Keratinocyte (primary cell): ENCODE measurements around the gene PSMD12. TPM values are rescaled to one million over a fixed set of nuclear protein-coding genes. Genes with fewer than 3 reads are reported as not detected.
A peak's percentile ranks its signal among the peaks of the same experiment; 100 is the strongest.
"Not testable (repeated sequence)": the region's sequence is repeated elsewhere in the genome, so short reads cannot be mapped to it uniquely, and the experiment has no call there.

Source experiments
- DNase-seq: peaks from one replicate; pipeline ENCODE4 v3.0.0-alpha.2; 2011; ENCODE audit warnings: low read depth, missing footprints, low spot score
- FAIRE-seq: peaks from 2 replicates; lab custom pipeline; 2011; peaks lifted over from hg19 to GRCh38; lab: Jason Lieb, UNC
- H2AFZ ChIP-seq: 2 replicates; pipeline ENCODE4 v1.6.0; 2012; ENCODE audit warnings: low read length, control low read depth, inconsistent platforms; ENCODE audit not compliant: control insufficient read depth
- H3K27ac ChIP-seq: 2 replicates; pipeline ENCODE4 v1.5.1; 2011; ENCODE audit warnings: low read length; ENCODE audit not compliant: control insufficient read depth, insufficient read depth
- H3K27me3 ChIP-seq: 3 replicates; pipeline ENCODE4 v1.6.0; 2011; ENCODE audit warnings: low read length; ENCODE audit not compliant: control insufficient read depth, insufficient read depth; ENCODE audit errors: extremely low read depth
- H3K36me3 ChIP-seq, 2 experiments: 2 replicates in 1 of 2; 3 replicates in 1 of 2; pipeline ENCODE4 v1.5.1; 2011; ENCODE audit warnings: low read length in 2 of 2, mild to moderate bottlenecking in 1 of 2; ENCODE audit not compliant: control insufficient read depth in 2 of 2, insufficient read depth in 2 of 2; ENCODE audit errors: extremely low read depth in 1 of 2
- H3K4me1 ChIP-seq: 3 replicates; pipeline ENCODE4 v1.5.1; 2011; ENCODE audit warnings: low read length; ENCODE audit not compliant: control insufficient read depth, insufficient read depth; ENCODE audit errors: extremely low read depth
- H3K4me2 ChIP-seq: 3 replicates; pipeline ENCODE4 v1.6.0; 2011; ENCODE audit warnings: low read depth, low read length; ENCODE audit not compliant: control insufficient read depth, insufficient read depth; ENCODE audit errors: extremely low read depth
- H3K4me3 ChIP-seq, 3 experiments: fragments of 200-600 bp in 1 of 3; sonication (generic) in 1 of 3; 2 replicates in 2 of 3; 3 replicates in 1 of 3; pipeline ENCODE4 v1.5.1; 2011 to 2016; ENCODE audit warnings: low read length in 3 of 3, mild to moderate bottlenecking in 3 of 3, control low read depth in 2 of 3, inconsistent platforms in 1 of 3, low read depth in 1 of 3, mixed read lengths in 1 of 3, mixed run types in 1 of 3, moderate library complexity in 1 of 3; ENCODE audit not compliant: control insufficient read depth in 2 of 3, insufficient read depth in 2 of 3; ENCODE audit errors: extremely low read depth in 1 of 3
- H3K79me2 ChIP-seq: 2 replicates; pipeline ENCODE4 v1.6.0; 2012; ENCODE audit warnings: low read length; ENCODE audit not compliant: control insufficient read depth, insufficient read depth
- H3K9ac ChIP-seq: 3 replicates; pipeline ENCODE4 v1.6.0; 2011; ENCODE audit warnings: low read length; ENCODE audit not compliant: control insufficient read depth, insufficient read depth; ENCODE audit errors: extremely low read depth
- H3K9me1 ChIP-seq: 3 replicates; pipeline ENCODE4 v1.6.0; 2011; ENCODE audit warnings: low read length; ENCODE audit not compliant: control insufficient read depth, insufficient read depth; ENCODE audit errors: extremely low read depth
- H3K9me3 ChIP-seq: 2 replicates; pipeline ENCODE4 v1.5.1; 2012; ENCODE audit warnings: low read depth, low read length; ENCODE audit not compliant: control insufficient read depth
- H4K20me1 ChIP-seq: 3 replicates; pipeline ENCODE4 v1.6.0; 2011; ENCODE audit warnings: low read length; ENCODE audit not compliant: control insufficient read depth, insufficient read depth; ENCODE audit errors: extremely low read depth
- CTCF ChIP-seq, 3 experiments: IDR thresholded peaks in 1 of 3; conservative IDR thresholded peaks in 1 of 3; optimal IDR thresholded peaks in 1 of 3; 2 replicates in 2 of 3; 3 replicates in 1 of 3; pipeline versions ENCODE3 to v1.5.1; 2011; ENCODE audit warnings: low read length in 3 of 3, mild to moderate bottlenecking in 3 of 3, moderate library complexity in 2 of 3, control low read depth in 1 of 3, inconsistent platforms in 1 of 3; ENCODE audit not compliant: insufficient read depth in 2 of 3; ENCODE audit errors: extremely low read depth in 1 of 3
- EZH2 ChIP-seq: IDR thresholded peaks from one replicate; pipeline ENCODE4 v1.6.1; 2012; ENCODE audit warnings: inconsistent platforms, mild to moderate bottlenecking, low read length, moderate library complexity
- dilution Hi-C: fragments of 300-500 bp; cut with MboI; formaldehyde crosslinking; loops from one replicate; pipeline ENCODE4 v1.7.0; 2020; ENCODE audit warnings: low sequenced_read_pairs; ENCODE audit not compliant: extremely low pct_ligation_motif_present
- polyA plus RNA-seq, 5 experiments: library from polyadenylated mRNA; depleted of rRNA in 3 of 5; stranded (reverse) in 3 of 5; stranded (forward) in 1 of 5; unstranded in 1 of 5; fragments of >200 nt; gene quantifications; 1 replicate in 1 of 5; 2 replicates in 3 of 5; 3 replicates in 1 of 5; pipeline versions ENCODE4 v1.2.1 to v1.2.3, GENCODE V29; 2011 to 2012; ENCODE audit warnings: missing spikeins in 2 of 5, low read depth in 1 of 5, low replicate concordance in 1 of 5

The PSMD12 gene
- polyA plus RNA-seq, 1 donor (not counting 4 experiments of a cell fraction or from before 2014, with no cell fraction given), result 68.4 TPM

GRCh38 chr17:67388986-67389385, 22.6 kb upstream of the PSMD12 start:
- no peaks in the 10 kb centered on the region for H3K9me1 ChIP-seq
- H3K27me3 ChIP-seq, result no peaks in the 10 kb centered on the region
- FAIRE-seq, result no peak
- H3K27ac ChIP-seq, result no peak overlapping the region
- dilution Hi-C loops, result no loop called here
- H3K9me3 ChIP-seq, result no peaks in the 10 kb centered on the region
- DNase-seq, result no peak
- H3K4me3 ChIP-seq, result no peak overlapping the region
- no peak for TF ChIP-seq EZH2
- no peak for TF ChIP-seq CTCF (optimal IDR thresholded peaks at IDR 0.05 in 1 of 3, IDR thresholded peaks at IDR 0.05 in 1 of 3, conservative IDR thresholded peaks at IDR 0.05 in 1 of 3; ENCODE audit: extremely low read depth in 1 of 3, insufficient read depth in 2 of 3, low read length in 3 of 3)
- no peak overlapping the region for H2AFZ ChIP-seq
- peaks cover 14% of the 10 kb centered on the region for H3K4me1 ChIP-seq
- H3K9ac ChIP-seq, result no peak overlapping the region
- no peaks in the 10 kb centered on the region for H4K20me1 ChIP-seq
- H3K4me2 ChIP-seq, result no peak overlapping the region
- peaks cover 33% of the 10 kb centered on the region for H3K79me2 ChIP-seq
- peaks cover 0 to 1% of the 10 kb centered on the region in 2 experiments for H3K36me3 ChIP-seq

DNA sequence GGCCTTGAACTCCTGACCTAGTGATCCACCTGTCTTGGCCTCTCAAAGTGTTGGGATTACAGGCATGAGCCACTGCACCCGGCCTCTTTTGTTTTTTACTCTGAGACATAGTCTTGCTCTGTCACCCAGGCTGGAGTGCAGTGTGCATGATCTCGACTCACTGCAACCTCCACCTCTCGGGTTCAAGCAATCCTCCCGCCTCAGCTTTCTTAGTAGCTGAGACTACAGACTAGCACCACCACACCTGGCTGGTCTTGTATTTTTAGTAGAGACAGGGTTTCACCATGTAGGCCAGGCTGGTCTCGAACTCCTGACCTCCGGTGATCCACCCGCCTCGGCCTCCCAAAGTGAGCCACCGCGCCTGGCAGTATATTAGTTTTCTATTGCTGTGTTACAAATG, 22.2 kb upstream of the PSMD12 start:
- H4K20me1 ChIP-seq, H3K4me2 ChIP-seq, H3K9me1 ChIP-seq, H3K9me3 ChIP-seq, H2AFZ ChIP-seq, dilution Hi-C loops, H3K4me3 ChIP-seq, H3K36me3 ChIP-seq, H3K27ac ChIP-seq, H3K27me3 ChIP-seq, H3K9ac ChIP-seq, FAIRE-seq, DNase-seq: not testable (repeated sequence)
- Histone ChIP-seq H3K4me1 (peaks cover 14% of the 10 kb centered on the region), H3K79me2 (peaks cover 35% of the 10 kb centered on the region)

DNA sequence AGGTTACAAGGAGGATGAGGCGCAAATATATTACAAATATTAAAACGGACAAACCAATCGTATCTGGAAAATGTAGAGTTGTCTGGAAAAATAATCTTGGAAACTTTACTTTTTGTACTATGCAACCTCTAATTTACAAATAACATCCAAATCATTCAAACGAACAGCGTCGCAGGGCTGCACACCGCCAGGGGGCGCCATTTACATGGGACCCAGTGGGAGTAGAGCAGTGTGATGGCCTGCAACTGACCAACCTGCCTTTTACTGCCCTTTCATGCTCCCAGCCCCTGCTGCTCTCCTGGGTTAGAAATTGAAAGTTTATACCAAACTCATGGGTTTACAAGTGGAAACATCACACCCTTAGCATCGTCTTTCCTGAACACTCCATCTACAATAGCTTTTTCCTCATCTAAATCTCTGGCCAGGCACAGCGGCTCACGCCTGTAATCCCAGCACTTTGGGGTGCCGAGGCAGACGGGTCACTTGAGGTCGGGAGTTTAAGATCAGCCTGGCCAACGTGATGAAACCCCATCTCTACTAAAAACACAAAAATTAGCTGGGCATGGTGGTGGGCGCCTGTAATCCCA, 20.7 kb upstream of the PSMD12 start:
- no peak for FAIRE-seq

More for the DNA sequence above, 20.7 kb upstream of the PSMD12 start:
- dilution Hi-C loops, result no loop called here
- H3K4me3 ChIP-seq, result no peak overlapping the region
- H3K9me1 ChIP-seq, result no peaks in the 10 kb centered on the region
- H3K4me1 ChIP-seq, result peaks cover 14% of the 10 kb centered on the region
- H2AFZ ChIP-seq, result no peak overlapping the region
- peaks cover 0 to 1% of the 10 kb centered on the region in 2 experiments for H3K36me3 ChIP-seq
- no peaks in the 10 kb centered on the region for H3K9me3 ChIP-seq
- no peak overlapping the region for H3K4me2 ChIP-seq
- no peak overlapping the region for H3K27ac ChIP-seq
- DNase-seq, result no peak
- peaks cover 42% of the 10 kb centered on the region for H3K79me2 ChIP-seq
- no peaks in the 10 kb centered on the region for H4K20me1 ChIP-seq
- TF ChIP-seq CTCF (optimal IDR thresholded peaks at IDR 0.05 in 1 of 3, IDR thresholded peaks at IDR 0.05 in 1 of 3, conservative IDR thresholded peaks at IDR 0.05 in 1 of 3; ENCODE audit: extremely low read depth in 1 of 3, insufficient read depth in 2 of 3, low read length in 3 of 3) (peak; percentile 79 to 94 (median 92)), EZH2 (no peak)
- no peak overlapping the region for H3K9ac ChIP-seq
- no peaks in the 10 kb centered on the region for H3K27me3 ChIP-seq
